NCI-H524 (cell line): ENCODE results near the gene SULT1B1.

Source experiments
- DNase-seq, 2 experiments: peaks; one replicate each; lab custom pipeline; 2025; lab: John Stamatoyannopoulos, UW

The SULT1B1 gene

DNA sequence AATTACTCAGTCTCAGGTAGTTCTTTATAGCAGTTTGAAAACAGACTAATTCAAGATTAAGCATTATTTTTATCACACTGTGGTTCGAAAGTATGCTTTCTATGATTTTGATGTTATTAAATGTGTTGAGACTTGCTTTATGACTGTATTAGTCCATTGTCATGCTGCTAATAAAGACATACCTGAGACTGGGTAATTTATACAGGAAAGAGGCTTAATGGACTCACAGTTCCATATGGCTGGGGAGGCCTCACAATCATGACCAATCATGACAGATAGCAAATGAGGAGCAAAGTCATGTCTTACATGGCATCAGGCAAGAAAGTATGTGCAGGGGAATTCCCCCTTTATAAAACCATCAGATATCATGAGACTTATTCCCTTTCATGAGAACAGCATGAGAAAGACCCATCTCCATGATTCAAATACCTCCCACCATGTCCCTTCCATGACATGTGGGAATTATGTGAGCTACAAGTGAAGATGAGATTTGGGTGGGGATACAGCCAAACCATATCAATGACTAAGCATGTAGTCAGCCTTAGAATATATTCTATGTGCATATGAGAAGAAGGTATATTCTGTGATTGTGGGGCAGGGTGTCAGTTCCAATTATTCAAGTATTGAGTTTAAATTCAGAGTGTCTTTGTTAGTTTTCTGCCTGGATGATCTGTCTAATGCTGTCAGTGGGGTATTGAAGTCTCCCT is 62.7 kb downstream of the SULT1B1 start:
- no peak for DNase-seq

DNA sequence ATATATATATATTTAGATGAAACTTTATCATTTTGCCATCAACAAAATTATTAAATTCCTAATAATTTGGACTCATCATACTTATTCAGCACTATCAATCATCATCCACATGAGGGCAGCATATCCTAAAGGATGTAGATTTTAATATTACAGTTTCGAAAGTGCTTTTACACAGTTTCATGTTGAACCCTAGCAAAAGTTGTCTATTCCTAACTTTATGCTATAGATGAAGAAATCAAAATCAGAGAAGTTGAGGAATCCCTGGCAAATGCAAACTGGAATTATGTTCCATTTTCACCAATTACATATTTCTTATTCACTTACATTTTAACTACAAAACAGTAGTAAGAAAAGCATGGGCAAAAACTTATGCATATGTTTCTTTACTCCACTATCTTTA is 70.8 kb downstream of the SULT1B1 start:
- peak; percentile 3 to 34 for DNase-seq

DNA sequence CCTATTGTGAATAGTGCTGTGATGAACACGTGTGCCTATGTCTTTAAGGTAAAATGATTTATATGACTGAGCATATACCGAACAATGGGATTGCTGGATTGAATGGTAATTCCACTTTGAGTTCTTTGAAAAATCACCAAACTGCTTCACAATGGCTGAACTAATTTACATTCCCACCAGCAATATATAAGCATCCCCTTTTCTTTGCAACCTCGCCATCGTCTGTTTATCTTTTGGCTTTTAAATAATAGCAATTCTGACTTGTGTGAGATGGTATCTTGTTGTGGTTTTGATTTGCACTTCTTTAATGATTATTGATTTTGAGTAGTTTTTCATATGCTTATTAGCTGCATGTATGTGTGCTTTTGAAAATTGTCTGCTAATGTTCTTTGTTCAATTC is 75.6 kb downstream of the SULT1B1 start:
- no peak for DNase-seq
